GM10266 (cell line): ENCODE measurements around the gene TPRA1.

Source experiments
- DNase-seq: peaks from one replicate; pipeline ENCODE4 v3.0.0; 2012; ENCODE audit errors: extremely low spot score
- TF ChIP-seq, protein P1 (sequence below): IDR thresholded peaks from 2 replicates; pipeline ENCODE4 v1.5.1; 2012; ENCODE audit warnings: mild to moderate bottlenecking, low read depth; ENCODE audit not compliant: control insufficient read depth, insufficient read depth; ENCODE audit errors: missing control alignments

The TPRA1 gene

DNA sequence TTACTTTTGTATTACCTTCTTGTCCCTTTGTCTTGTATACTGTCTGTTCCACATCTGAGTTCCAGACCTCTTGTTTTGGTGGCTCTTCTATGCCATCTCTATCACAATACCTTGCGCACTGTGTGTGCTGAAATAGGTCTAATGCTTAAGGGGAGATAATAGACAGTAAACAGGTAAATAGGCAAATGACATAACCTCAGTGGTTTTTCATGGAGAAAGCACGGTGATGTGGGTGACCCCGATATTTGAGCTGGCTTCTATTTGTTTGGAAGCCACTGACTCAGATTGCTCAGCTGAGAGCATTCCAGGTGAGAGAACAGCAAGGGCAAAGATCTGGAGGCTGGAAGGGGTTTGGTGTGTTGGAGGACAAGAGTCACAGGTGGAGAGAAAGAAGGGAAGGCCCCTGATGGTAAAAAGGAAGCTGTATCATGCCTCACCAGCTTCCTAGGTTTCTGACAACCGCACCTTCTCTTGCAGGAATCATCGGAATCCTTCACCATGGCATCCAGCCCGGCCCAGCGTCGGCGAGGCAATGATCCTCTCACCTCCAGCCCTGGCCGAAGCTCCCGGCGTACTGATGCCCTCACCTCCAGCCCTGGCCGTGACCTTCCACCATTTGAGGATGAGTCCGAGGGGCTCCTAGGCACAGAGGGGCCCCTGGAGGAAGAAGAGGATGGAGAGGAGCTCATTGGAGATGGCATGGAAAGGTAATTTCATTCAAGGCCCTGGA, 8.5 kb upstream of the TPRA1 start:
- no peak for DNase-seq
- TF ChIP-seq, protein P1, sequence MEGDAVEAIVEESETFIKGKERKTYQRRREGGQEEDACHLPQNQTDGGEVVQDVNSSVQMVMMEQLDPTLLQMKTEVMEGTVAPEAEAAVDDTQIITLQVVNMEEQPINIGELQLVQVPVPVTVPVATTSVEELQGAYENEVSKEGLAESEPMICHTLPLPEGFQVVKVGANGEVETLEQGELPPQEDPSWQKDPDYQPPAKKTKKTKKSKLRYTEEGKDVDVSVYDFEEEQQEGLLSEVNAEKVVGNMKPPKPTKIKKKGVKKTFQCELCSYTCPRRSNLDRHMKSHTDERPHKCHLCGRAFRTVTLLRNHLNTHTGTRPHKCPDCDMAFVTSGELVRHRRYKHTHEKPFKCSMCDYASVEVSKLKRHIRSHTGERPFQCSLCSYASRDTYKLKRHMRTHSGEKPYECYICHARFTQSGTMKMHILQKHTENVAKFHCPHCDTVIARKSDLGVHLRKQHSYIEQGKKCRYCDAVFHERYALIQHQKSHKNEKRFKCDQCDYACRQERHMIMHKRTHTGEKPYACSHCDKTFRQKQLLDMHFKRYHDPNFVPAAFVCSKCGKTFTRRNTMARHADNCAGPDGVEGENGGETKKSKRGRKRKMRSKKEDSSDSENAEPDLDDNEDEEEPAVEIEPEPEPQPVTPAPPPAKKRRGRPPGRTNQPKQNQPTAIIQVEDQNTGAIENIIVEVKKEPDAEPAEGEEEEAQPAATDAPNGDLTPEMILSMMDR, result no peak

DNA sequence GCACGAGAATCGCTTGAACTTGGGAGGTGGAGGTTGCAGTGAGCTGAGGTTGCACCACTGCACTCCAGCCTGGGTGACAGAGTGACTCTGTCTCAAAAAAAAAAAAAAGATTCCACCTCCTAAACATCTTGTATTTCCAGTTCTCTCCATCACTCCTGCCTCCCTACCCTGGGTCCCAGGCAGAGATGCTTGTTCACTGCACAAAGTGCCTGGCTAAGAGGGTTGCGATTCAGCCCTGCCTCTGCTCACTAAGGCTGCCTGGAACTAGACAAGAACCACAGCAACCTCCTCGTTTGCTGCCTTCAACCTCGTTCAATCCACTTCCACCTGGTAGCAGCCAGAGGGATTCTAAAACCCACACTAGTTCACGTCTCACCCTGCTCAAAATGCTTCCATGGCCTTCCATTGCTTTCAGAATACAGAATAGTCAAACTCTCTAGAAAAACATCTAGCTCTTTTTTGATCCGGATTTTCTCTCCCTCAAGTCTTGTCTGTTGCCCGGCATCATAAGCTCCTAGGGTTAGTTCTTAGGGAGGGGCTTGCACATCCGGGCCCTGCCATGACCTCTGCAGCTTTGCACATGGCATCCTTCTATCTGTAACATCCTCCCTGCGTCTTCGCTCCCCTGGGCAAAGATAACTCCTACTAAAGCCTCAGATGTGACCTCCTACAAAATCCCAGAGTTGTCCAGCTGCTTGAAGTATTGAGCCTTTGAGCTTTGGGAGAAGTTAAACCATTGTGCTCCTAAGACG, 6.7 kb upstream of the TPRA1 start:
- TF ChIP-seq, protein P1, result no peak
- no peak for DNase-seq

DNA sequence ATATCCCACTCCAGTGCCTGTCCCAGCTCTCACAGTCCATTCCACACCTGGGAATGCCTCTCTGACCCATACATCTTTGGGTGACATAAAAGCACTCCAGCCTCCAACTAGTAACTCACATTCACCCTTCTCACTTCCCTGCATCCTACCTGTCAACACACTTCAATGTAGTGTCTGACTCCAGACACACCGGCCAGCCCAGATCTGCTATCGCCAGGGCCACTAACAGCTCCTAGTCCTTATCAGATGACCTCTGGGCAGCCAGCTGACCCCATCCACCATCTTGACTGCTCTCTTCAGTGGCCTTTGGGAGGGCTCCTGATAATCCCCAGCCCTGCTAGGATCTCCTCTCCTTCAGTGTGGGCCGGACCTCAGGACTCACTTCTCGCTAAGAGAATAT, 4.8 kb upstream of the TPRA1 start:
- DNase-seq, result no peak
- TF ChIP-seq, protein P1, result no peak

DNA sequence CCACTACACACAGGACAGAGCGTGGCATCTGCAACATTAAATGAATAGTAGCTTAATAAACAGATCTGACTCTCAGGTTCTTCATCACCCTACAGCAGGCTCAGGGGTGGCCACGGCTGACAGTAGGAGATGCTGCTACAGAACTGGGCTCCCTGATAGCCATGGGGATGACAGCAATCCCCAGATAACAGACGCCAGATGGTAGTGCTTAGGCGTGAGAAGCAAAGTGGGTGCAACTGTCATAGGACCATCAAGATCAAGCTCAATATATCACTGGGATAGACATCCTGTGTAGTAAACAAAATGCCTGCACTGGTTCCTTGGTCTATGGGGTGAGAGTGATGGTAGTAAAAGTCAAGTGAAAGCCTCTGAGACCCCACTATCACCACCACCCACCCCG, 2.6 kb upstream of the TPRA1 start:
- TF ChIP-seq, protein P1, result no peak
- DNase-seq, result no peak

DNA sequence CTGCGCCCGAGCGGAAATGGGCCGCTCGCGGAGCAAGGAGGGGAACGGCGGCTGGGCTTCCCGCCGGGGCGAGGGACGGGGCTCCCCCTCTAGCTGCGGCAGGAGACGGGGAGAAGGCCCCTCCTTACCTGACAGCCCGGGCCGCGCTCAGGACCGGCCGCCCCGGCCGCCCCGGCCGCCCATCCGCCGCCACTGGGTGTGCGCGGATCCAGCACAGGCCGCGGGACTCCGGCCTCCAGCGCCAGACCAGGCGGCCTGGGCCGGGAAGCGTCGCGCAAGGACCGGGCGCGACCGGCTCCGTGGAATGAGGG, 296 bp downstream of the TPRA1 start:
- peak; percentile 65 for DNase-seq
- TF ChIP-seq, protein P1, result no peak

DNA sequence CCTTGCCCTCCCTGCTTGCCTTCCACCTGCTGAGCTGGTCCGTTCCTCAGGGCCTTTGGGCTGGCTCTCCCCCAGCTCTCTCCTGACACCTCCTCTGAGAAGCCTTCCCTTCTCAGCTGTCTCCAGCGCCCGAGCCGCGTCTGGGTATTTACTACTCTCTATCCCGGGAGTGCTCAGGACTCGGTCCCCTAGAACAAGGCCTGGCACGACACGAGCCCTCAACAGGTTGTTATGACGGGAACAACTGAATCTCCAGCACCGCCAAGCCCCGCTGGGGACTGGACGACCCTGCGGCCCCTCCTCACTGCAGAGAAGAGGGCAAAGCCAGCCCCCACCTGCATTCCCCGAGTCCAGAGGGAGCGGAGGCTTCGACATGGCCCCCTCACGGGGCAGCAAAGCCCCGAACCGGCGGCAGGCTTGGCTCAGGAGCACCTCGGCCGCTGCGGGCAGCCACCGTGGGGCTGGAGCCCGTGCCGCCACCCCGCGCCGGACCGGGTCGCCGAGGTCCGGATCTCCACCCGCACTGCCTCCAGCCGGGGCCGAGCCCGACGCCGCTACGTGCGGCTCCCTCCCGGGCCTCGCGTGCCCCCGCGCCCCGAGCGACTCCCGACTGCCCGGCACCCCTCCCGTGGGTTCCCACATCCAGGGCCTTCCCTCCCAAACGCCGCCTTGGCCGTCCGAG, 792 bp downstream of the TPRA1 start:
- TF ChIP-seq, protein P1, result no peak
- no peak for DNase-seq
